Cardiac fibroblast (primary cell): ENCODE results near the gene SENP1.
A peak's percentile ranks its signal among the peaks of the same experiment; 100 is the strongest.

Source experiments
- DNase-seq, 2 donors: peaks; one replicate each; pipeline versions ENCODE4 v3.0.0 to v3.0.0-alpha.2; 2010; ENCODE audit warnings: low read depth in 2 of 2
- H3K4me3 ChIP-seq, 2 donors: replicated peaks in 1 of 2; 1 replicate in 1 of 2; 2 replicates in 1 of 2; pipeline ENCODE4 v1.5.1; 2011; ENCODE audit warnings: low read depth in 2 of 2, low read length in 2 of 2, mild to moderate bottlenecking in 2 of 2, moderate library complexity in 1 of 2
- TF ChIP-seq, protein P1 (sequence below): IDR thresholded peaks from one replicate; pipeline ENCODE4 v1.5.1; 2011; ENCODE audit warnings: low read depth, mild to moderate bottlenecking, low read length, inconsistent platforms

Gene SENP1

DNA sequence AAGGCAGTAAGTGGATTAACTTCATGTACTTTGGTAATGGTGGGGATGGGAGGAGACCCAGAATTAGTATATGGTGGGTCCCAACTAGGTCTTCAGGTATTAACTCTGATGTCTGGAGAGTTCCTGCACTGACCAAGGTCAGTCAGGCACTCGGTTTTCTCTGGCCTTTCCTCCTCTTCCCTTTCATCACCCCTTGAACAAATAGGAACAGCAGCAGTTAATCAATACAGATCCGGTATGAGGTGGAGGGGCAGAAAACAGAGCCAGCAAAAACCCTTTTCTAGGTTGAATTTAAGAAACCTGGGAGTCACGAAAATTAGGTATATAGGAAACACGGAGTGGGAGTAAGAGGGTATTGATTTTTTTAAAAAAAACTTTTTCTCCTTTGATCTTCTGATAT, 17.3 kb upstream of the SENP1 start:
- TF ChIP-seq, protein P1, sequence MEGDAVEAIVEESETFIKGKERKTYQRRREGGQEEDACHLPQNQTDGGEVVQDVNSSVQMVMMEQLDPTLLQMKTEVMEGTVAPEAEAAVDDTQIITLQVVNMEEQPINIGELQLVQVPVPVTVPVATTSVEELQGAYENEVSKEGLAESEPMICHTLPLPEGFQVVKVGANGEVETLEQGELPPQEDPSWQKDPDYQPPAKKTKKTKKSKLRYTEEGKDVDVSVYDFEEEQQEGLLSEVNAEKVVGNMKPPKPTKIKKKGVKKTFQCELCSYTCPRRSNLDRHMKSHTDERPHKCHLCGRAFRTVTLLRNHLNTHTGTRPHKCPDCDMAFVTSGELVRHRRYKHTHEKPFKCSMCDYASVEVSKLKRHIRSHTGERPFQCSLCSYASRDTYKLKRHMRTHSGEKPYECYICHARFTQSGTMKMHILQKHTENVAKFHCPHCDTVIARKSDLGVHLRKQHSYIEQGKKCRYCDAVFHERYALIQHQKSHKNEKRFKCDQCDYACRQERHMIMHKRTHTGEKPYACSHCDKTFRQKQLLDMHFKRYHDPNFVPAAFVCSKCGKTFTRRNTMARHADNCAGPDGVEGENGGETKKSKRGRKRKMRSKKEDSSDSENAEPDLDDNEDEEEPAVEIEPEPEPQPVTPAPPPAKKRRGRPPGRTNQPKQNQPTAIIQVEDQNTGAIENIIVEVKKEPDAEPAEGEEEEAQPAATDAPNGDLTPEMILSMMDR: no peak
- no peak for DNase-seq
- no peak overlapping the region for H3K4me3 ChIP-seq

- H3K4me3 ChIP-seq: no peak overlapping the region
- TF ChIP-seq, protein P1: no peak
- DNase-seq: peak in 1 of 2 donors; percentile 6
These were observed 16.4 kb upstream of the SENP1 start for GRCh38 chr12:48122065-48122834.

- no peak overlapping the region for H3K4me3 ChIP-seq
- TF ChIP-seq, protein P1: no peak
- DNase-seq: no peak
These were observed 15.6 kb upstream of the SENP1 start for GRCh38 chr12:48121522-48121921.

GRCh38 chr12:48119834-48120195, 13.9 kb upstream of the SENP1 start:
- peak overlapping the region; percentile 84 to 89 for H3K4me3 ChIP-seq
- DNase-seq: no peak
- TF ChIP-seq, protein P1: no peak

DNA sequence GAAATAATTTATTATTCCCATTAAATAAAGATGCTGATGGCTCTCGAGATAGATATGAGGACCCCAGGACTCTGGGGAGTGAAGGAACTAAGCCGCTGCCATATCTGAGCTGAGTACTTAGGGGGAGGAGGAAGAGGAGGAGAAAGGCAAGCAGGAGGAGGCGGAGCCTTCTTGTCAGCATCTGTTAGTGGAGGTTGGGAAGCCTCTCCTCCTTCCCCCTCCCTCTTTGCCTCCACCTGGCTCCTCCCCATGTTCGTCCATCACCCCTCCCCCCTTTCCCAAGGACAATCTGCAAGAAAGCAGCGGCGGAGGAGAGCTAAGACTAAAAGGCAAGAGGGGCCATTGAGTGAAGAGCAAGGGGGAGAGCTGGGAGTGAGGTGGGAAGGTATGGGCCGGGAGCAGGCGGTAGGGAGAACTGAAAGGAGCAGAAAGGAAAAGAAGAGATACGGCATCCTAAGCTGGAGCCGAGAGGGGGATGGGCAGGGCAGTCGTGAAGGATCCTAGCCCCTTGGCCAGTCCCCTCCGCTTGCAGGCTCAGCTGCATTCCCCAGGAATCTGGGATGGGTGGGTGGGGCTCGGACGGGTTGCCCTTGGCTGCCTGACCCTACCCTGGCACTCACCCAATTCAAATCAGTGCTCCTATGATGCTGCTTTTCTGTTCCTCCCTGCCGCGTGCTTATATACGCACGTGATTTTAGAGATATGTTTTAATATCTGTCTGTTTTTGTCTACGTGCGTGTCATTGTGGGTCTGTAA, 13.4 kb upstream of the SENP1 start, which contains the start of gene PFKM:
Gene PFKM, plus strand, starts transcription at position 287 of the 756 bp plus-strand sequence. CDS start 3,411 bp downstream, outside the sequence.
- peak; percentile 93 to 94 for DNase-seq
- H3K4me3 ChIP-seq: peak within 1 kb of the TSS; percentile 84 to 89
- TF ChIP-seq, protein P1: no peak

DNA sequence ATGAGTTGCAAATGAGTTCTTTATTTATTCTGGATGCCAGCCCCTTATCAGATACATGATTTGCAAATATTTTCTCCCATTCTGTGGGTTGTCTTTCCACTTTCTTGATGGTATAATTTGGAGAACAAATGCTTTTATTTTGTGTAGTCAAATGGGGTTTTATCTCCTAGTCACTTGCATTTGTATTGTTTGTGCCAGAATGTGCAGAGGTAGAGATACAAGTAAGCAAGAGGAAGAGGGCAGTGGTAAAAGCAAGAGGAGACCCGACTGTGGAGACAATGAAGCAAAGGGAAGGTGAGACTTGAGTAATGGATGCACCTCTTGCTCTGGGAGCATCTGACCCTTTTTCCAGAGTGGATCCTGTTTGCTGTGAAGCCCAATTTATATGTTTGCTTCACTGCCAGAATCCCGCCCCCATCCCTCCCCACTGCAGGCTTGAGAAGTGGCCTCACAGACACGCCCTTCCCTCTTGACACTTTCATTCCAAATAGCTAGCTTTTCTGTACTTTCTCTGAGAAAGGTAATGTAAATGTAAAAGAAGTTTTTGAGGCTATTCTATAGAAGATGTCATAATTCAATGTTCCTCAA, 12.5 kb upstream of the SENP1 start:
- TF ChIP-seq, protein P1: no peak
- peak in 1 of 2 donors; percentile 26 for DNase-seq
- H3K4me3 ChIP-seq: no peak overlapping the region
